Measurements from ENCODE around the gene LRCH1.
"Not testable (repeated sequence)": the region's sequence is repeated elsewhere in the genome, so short reads cannot be mapped to it uniquely, and the experiment has no call there.

The LRCH1 gene

DNA sequence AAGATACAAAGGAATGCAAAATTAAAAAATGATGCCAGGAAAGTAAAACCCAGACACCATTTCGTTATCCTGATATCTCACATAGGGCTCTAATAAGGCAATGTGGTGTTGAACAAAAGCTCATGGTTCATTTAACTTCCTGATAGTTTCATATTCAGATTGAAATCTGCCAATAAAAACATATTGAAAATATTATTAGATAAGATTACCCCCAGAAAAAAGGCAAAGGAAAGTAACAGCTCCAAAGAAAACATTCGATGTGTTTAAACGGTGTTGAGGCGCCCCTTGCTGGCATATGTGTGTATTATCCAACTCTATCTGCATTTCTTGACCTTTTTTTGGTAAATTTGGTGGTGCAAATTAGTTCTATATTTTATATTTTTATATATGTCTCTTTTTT lies 168.1 kb downstream of the LRCH1 start:
- no peak for DNase-seq

DNA sequence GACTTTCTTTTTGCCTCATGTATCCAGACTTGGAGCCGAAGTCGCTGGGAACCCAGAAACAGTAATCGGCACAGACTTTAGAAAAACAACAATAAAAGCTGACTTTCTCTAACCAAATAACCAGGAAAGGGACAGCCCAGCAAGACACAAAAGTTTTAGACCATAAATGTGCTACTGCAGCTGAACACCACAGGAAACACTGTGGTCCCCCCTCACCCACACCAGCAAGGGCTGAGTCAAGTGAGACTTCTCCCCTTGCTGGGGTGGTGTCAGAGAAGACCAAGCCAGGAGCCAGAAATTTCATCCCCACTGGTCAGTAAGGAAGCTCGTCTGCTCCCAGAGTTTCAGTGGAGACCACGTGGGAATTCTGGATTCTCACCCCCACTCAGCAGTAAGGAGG lies 173.4 kb downstream of the LRCH1 start:
- no peak for DNase-seq

DNA sequence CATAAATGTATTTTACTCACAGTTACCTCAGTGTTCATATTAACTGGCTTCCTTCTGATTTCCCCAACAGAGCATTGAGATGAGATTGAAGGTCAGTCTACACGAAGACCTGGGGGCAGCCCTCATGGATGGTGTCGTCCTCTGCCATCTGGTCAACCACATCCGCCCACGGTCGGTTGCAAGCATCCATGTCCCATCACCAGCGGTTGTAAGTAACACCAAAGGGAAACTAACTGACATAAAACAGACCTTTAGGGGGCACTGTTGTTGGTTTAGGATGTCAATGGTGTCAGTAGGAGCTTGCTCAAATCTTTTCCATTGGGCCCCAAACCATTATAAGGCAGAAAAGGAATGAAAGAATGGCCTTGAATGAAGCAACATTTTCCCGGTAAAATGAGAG lies 175.8 kb downstream of the LRCH1 start:
- no peak for DNase-seq

DNA sequence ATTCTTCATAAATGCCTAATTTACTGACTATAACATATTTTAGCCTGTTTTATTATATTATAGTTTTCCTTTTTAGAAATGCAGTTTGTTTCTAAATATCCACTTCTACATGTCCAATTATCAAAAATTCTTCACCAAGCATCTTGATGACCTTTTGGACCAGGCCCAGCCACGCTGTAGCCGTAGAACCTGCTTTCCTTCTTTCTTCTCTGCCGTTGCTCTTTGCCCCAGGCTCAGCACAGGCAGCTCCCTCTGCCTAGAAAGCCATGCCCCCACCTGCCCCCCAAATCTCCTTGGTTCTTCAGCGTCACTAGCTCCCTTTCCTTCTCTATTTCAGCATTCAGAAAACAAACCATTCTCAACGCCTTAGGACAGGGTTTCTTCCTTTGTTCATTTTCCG lies 178.6 kb downstream of the LRCH1 start:
- no peak for DNase-seq

DNA sequence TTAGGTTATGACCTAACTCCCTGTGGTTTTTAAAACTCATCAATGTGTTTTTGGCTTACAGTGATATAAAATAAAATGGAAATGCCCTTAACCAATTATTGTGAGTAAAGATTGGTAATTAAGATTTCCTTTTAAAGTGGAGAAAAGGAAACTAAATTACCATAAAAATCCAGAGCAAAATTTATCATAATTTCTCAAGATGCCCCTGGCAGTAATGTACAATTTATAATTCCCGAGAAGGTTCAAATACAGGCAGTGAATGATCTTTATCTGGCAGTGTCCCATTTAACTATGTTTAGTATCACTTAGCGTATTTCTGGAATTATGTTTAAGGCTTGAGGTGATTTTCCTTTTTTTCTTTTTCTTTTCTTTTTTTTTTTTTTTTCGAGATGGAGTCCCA lies 182.5 kb downstream of the LRCH1 start:
- no peak for DNase-seq

DNA sequence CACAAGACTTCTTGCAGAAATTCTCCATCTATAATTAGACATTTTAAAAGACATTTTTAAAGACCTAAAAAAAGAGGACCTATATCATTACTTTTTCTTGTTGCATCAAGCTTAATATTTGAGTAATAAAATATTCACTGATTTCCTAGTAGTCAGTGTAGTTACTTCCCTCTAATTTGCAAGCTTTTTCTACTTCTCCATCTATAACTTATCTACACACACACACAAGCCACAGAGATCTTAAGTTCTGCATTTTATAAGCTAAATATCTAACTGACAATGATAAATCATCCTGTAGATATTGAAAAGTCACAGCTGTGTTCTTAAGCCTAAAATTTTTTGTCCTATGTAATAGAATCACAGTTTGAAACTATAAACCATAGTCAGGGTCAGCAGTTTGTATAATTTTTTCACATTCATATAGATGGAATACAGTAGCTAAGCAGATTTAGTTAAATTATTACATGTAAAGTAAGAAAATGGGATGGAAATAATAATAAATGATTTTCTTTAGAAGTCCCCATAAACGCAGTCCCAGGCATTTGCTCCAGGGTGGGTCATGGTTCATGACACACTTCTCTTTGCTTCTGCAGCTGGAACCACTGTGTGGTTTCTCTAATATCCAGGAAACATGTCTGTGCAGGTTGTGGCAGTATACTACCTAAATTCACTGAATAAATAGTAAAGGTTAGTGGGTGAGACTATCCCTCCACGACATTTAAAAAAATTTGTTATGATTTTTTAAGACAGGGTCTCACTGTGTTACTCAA lies 183.8 kb downstream of the LRCH1 start:
- DNase-seq = no peak

DNA sequence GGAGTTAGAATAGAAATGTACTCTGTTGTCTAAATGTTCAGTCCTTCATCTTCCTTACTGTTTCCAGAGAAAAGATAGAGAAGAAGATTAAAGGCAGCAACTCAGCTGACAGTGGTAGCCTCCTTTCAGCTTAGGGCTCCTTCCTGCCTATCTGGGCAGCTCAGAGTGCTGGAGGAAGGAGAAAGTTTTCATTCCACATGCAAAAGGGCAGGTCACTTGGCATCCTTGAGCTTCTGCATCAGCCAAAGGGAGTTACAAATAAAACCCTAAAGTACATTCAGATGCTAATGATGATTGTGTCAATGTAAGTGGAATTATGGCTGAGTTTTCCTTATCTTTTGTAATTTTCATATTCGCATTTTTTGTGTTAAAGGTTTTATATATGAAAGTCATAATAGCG lies 185.1 kb downstream of the LRCH1 start:
- no peak for DNase-seq

DNA sequence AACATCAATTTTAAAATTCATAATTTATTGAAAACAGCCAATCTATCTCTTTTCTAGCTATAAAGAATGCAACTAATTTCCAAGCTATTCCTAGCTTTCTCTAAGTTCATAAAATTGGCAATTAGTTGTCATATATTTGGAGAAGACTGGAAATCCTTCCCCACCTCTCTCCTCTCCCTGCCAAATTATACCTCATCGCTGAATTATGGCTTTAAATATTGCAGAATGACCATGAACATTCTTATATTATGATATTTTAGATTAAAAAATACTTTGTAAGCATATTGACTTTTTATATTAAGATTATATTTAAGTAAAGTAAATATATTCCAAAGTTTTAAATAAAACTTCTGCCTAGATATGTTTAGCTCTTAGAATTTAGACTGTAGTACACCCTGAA lies 185.8 kb downstream of the LRCH1 start:
- DNase-seq = no peak

DNA sequence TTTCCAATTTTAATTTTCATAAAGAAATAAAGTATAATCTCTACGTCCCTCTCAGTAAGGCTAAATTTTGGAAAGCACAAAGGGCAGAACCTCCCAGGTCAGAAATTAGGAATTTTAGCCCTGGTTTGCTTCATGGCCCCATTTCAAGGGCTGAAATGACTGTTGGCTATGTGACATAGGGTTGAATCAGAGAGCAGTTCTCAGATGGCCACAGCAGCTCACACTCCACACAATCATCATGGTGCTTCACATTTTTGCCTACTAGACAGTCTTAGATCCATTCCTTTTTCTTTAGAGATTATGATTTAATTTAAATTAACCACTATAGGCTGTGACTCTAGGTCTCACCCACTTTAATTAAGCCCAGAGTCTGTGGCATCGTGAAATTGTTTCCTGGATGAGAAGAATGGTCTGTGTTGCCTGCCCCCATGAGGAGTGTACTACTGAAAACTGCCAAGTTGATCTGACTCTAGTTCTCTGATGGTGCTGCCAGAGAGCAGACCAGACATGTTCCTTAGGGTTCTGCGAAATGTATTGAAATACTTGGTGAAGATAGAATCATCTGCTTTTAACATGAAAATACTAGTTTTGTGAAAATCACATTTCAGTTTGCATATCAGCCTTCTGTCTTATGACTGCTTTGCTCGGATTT lies 186.6 kb downstream of the LRCH1 start:
- DNase-seq = no peak

DNA sequence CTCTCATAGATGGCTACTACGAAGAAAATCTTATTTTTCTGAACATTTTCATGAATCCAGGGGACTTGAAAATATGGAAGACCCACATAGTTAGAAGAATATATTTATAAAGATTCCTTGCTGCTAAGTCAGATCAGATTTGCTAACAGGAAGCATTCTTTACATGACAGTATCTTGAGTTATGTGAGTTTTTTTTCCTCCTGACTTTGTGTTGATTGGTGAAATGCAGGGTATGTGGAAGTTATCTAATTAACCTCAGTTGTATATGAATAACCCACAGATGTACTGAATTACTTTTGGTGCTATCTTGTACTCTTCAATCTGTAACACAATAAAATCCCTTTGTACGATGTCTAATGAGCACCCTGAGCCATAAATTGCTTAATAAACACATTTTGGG lies 190.2 kb downstream of the LRCH1 start:
- no peak for DNase-seq

DNA sequence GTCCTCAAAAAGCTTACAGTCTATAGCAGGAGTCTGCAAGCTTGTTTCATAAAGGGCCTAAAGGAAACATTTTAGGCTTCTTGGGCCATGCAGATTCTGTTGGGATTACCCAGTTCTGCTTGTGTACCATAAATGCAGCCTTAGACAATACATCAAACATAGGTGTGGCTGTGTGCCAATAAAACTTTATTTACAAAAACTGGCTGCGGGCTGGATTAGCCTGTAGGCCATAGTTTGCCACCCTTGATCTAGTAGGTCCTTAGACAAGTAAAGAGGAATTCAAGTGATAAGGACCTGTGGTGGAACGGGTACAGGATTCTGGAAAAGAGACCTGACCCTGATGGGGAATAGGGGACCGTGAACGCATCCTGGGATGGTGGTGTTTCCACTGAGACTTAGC lies 192.1 kb downstream of the LRCH1 start:
- no peak for DNase-seq

DNA sequence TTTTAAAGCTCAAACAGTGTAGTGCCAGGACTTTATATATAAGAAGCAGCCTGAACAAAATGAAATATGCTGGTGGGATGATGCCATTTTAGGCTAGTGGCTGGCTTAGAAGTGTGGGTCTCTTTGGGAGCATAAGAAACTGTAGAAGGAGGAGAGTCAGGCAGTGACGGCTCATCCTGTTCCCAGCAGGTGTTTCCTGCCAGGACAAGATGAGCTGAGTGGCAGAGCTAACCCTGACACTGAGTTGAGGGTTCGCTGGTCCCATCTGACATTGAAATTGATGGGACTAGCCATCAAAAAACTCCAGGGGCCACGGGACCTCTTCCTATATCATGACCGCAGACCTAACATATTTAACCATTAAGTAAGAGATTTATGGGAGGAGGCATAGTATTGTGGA lies 192.7 kb downstream of the LRCH1 start:
- no peak for DNase-seq

DNA sequence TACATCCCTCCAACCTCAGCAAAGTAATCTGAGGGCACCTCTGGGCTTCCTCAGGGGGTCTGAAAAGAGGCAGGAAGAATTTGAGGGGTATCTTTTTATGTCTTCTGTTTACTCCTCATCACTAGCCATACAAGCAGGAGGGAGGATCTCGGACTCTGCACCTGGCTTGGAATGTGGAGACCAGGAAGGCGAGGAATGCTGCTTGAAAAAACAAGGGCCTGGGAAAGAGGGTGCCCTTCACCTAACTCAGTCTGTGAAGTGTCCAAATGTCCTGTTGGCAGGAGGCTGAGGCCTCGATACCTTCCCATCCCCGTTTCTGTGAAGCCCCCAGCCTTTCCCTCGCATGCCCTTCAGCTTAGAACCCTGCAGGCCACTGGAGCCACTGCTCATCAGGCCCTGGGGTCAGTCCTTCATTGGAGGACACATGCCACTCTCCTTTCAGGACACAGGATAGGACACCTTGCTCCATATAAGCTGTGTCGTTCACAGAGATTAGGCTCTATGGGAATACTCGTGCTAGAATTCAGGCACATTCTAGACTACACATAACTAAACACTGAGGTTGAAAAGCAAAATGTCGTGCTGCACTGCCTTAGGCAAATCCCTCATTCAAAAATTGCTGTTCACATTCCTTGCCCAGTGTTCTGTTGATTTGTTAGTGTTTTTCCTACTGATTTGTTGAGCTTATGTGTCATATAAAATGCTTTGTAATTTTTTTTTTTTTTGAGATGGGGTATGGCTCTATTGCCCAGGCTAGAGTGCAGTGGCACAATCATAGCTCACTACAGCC lies 194.3 kb downstream of the LRCH1 start:
- DNase-seq = no peak

DNA sequence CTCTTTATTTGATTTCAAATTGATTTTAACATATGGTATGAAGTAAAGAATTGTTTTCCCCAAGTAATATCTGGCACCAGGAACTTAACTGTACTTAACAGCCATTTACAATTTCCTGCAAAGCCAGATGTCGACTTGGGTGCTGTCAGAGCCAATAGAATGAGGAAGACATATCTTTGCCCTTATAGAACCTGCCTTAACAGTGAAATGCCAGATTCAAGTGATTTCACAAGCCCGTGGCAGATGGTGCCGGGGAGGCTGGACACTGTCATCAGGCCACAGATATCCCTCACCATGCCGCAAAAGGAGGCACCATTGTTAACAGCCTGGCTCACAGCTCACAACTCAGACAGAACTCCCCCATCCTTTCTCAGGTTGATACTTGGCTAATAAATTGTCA lies 195.3 kb downstream of the LRCH1 start:
- no peak for DNase-seq

DNA sequence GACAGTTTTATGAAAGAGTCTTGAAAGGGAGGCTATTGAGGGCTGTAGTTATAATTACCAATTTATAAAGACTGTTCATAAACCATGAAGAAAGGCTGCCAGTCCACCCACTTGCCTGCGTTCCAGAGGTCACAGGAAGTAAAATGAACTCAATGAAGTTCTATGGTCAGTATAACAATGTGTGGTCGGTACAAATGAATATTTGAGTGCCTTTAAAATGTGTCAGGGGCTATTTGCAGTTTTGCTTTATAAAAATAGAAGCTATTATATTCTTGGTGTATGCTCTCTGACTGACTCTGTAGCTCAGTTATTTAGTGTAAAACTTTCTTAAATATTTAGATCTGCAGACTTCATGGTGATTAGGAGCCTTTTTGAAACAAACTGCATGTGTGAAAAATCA lies 197.0 kb downstream of the LRCH1 start:
- no peak for DNase-seq

DNA sequence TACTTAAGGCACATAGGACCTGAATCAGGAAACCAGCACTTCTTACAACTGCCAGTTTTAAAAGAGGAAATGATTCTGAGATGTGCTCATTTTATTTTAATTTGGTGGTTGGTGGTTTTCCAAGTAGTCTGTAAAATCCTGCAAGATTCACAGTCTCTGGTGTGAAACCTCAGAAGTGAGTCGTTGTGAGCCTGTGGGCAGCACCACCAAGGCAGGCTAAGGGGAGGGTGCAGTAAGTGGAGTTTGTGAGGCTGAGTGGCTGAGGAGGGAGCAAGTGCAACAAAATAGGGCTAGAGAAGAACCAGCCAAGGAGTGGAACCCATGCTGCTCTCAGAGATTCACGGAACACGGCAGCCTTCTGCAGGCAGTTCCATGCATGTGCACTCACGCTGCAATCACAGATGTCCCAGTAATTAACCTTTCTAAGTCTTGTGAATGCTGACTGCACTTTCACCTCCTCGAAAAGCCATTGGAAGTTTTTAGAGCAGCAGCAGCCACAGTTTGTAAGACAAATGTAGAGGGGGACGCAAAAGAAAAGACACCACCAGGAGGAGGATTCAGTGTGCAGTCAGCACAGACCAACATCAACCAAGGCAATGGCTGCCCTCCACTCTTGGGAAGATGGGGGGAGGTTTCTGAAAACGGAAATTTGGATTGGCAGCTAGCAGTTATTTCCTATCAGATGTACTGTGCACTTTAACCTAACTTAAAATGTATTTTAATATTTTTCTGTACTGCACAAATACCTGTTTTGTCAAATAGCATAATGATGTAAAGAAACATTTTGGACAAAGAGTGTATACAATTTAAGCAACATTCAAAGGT lies 199.1 kb downstream of the LRCH1 start:
- DNase-seq = peak; percentile 90

DNA sequence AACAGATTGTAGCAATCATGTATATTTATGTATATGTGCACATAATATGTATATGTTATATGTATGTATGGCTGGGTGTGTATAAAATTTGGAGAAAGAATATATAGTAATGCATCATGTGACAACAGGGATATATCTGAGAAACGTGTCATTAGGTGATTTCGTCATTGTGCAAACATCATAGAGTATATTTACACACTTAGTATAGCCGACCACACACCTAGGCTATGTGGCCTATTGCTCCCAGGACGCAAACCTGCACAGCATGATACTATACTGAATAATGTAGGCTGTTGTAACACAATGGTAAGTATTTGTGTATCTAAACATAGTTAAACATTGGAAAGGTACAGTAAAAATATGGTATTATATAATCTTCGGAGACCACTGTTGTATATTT lies 200.2 kb downstream of the LRCH1 start:
- DNase-seq = no peak

DNA sequence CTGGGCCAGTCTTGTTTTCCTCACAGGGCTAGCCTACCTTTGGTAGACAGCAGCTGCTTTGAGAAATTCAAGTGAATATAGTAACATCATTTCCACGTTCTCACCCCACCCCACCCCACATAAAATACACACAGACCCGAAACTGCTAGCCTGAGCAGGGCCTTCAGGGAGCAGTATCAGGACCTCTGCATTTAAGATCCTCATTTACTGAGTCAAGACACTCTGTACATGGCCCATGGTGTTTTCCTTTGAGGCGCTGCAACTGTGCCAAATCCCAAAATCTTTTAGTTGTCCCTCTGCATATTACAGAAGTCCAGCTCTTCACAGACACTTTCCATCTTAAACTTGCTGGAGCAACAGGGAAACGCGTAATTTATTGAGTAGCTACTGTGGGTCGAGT lies 200.9 kb downstream of the LRCH1 start:
- DNase-seq = no peak

DNA sequence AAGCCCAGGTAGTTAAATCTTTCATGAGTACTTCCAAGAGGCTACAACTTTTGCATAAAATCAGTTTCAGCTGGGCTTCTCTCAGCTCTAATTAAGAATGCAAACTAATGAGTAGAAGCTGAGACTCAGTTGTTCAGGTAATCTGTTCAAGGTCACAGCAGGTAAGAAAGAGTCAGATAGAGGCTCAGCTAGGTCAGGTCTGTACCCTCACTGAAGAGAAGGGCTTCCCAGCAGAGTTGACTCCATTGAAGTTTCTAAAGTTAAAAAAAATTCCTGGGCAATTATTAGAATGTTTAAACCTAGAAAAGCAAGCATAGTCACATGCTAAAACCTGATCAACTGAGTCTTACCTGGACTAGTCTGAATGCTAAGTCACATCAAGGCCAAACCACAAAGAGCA lies 201.8 kb downstream of the LRCH1 start:
- no peak for DNase-seq

DNA sequence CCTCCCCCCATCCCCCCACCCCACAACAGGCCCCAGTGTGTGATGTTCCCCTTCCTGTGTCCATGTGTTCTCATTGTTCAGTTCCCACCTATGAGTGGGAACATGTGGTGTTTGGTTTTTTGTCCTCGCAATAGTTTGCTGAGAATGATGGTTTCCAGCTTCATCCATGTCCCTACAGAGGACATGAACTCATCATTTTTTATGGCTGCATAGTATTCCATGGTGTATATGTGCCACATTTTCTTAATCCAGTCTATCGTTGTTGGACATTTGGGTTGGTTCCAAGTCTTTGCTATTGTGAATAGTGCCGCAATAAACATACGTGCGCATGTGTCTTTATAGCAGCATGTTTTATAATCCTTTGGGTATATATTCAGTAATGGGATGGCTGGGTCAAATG lies 202.5 kb downstream of the LRCH1 start:
- DNase-seq = not testable (repeated sequence)

DNA sequence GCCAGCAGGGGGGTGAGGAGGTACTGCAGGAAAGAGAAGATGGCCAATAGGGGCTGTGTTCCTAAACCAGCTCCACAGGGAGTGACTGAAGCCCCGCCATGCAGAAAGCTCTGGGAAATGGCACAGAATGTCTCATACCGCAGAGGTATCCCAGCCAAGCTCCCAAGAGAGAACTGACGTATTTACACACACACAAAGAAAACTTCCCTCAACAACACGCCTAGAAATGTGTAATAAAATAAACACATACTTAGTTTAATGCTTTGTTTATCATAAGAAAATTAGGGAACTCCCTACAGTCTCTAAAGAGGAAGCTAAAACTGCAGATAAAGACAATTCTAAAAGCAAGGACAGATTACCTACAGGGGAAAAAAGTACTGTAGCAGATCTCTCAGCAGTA lies 204.0 kb downstream of the LRCH1 start:
- DNase-seq = no peak

DNA sequence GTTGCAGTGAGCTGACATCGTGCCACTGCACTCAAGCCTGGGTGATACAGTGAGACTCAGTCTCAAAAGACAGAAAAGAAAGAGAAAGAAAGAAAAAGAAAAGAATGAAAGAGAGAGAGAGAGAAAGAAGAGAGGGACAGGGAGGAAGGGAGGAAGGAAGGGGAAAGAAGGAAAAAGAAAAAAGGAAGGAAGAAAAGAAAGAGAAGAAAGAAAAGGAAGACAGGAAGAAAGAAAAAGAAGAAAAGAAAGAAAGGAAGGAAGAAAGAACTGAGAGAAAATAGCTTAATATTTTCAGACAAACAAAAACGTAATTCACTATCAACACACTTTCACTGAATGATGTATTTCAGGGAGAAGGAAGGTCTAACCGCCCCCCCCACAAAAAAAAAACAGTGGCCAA lies 204.7 kb downstream of the LRCH1 start:
- DNase-seq = no peak

DNA sequence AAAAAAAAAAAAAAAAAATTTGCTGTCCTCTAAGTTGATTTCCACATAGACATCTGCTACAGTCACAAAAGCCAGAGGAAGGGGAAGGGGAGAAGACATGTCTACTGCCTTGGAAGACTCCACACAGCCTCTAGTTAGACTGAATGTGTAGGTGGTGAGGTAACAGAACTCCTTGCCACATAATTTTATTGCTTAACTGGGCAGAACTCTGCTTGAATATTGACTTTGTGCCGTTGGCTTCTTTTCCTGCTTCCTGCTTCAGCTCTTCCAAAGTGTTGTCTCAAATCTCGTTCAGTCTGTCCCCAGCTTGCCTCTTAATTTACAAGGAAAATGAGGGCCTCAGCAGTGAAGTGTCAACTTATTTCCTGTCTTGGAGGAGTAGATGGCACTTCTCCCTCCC lies 206.9 kb downstream of the LRCH1 start:
- peak; percentile 53 for DNase-seq
